CD4-positive, alpha-beta T cell (primary cell): ENCODE measurements around the gene GABRR3. TPM values are rescaled to one million over a fixed set of nuclear protein-coding genes. Genes with fewer than 3 reads are reported as not detected.
A peak's percentile ranks its signal among the peaks of the same experiment; 100 is the strongest.

ENCODE experiments used
- ATAC-seq: fragments of 200-7000 bp; cut with Tn5 transposase; one replicate; pipeline ENCODE4 v1.10.0; 2022; ENCODE audit warnings: mild to moderate bottlenecking; ENCODE audit not compliant: poor library complexity
- CTCF ChIA-PET: fragments of 350-600 bp; sonication (Branson Sonifier 250); formaldehyde crosslinking; loops from one replicate; lab custom pipeline; 2021; ENCODE audit warnings: antibody characterized with exemption, inconsistent platforms; lab: Charles Lee
- POLR2A ChIA-PET: fragments of 350-600 bp; sonication (Branson Sonifier 250); formaldehyde crosslinking; loops from one replicate; lab custom pipeline; 2021; ENCODE audit warnings: antibody characterized with exemption, inconsistent platforms; lab: Charles Lee
- DNase-seq, 14 experiments: peaks; one replicate each; pipeline ENCODE4 v3.0.0-alpha.2; 2013 to 2020; ENCODE audit warnings: mixed read lengths in 2 of 14
- H3K27ac ChIP-seq, 2 donors: one replicate each; pipeline versions ENCODE4 v1.5.1 to v1.7.0; 2013; ENCODE audit warnings: low read length in 2 of 2, low read depth in 1 of 2, mild to moderate bottlenecking in 1 of 2
- H3K27me3 ChIP-seq, 2 experiments: 1 replicate in 1 of 2; 2 replicates in 1 of 2; pipeline versions ENCODE4 v1.6.1 to v1.7.0; 2013; ENCODE audit warnings: low read length in 2 of 2, control low read depth in 1 of 2, mild to moderate bottlenecking in 1 of 2, moderate library complexity in 1 of 2; ENCODE audit not compliant: insufficient read depth in 2 of 2, control insufficient read depth in 1 of 2
- H3K36me3 ChIP-seq: one replicate; pipeline ENCODE4 v1.6.1; 2013; ENCODE audit warnings: low read length, control low read depth; ENCODE audit not compliant: insufficient read depth
- H3K4me1 ChIP-seq: one replicate; pipeline ENCODE4 v1.6.1; 2013; ENCODE audit warnings: low read length, control low read depth; ENCODE audit not compliant: insufficient read depth
- H3K4me3 ChIP-seq: one replicate; pipeline ENCODE4 v1.5.1; 2013; ENCODE audit warnings: mild to moderate bottlenecking, low read length, moderate library complexity
- H3K9me3 ChIP-seq, 2 experiments: 1 replicate in 1 of 2; 2 replicates in 1 of 2; pipeline versions ENCODE4 v1.6.1 to v1.7.0; 2013; ENCODE audit warnings: low read length in 2 of 2, mild to moderate bottlenecking in 2 of 2, control low read depth in 1 of 2, moderate library complexity in 1 of 2; ENCODE audit not compliant: control insufficient read depth in 1 of 2, insufficient read depth in 1 of 2
- H3K27ac Mint-ChIP-seq: one replicate; pipeline ENCODE4 v1.8.0; 2020; ENCODE audit warnings: mixed read lengths
- H3K27me3 Mint-ChIP-seq: one replicate; pipeline ENCODE4 v1.8.0; 2021; ENCODE audit warnings: mixed read lengths
- H3K36me3 Mint-ChIP-seq: one replicate; pipeline ENCODE4 v1.8.0; 2021; ENCODE audit warnings: low read depth, mixed read lengths
- H3K4me1 Mint-ChIP-seq: one replicate; pipeline ENCODE4 v1.8.0; 2021; ENCODE audit warnings: low read depth, mixed read lengths
- H3K4me3 Mint-ChIP-seq: one replicate; pipeline ENCODE4 v1.8.0; 2020; ENCODE audit warnings: mild to moderate bottlenecking, mixed read lengths
- H3K9me3 Mint-ChIP-seq: one replicate; pipeline ENCODE4 v1.8.0; 2020; ENCODE audit warnings: mixed read lengths
- CTCF ChIP-seq: fragments of 200-600 bp; IDR thresholded peaks from one replicate; pipeline ENCODE4 v1.8.0; 2022; ENCODE audit warnings: antibody characterized with exemption, mild to moderate bottlenecking
- intact Hi-C, 2 experiments: fragments of 100-400 bp; cut with DNase I in 1 of 2; cut with micrococcal nuclease in 1 of 2; formaldehyde crosslinking; loops; one replicate each; pipeline versions ENCODE4 v1.15.1 to v1.9.0; 2023 to 2025; cut with DNase I, micrococcal nuclease
- total RNA-seq, 174 experiments: library from RNA in 2 of 174; stranded (reverse) in 2 of 174; gene quantifications; one replicate each; pipeline ENCODE4 v1.2.3 and lab custom pipeline; 2021 to 2026

The GABRR3 gene
- total RNA-seq, 2 experiments from 2014 or later = not detected

- no peaks in the 10 kb centered on the region for H3K27me3 ChIP-seq
- H3K27me3 Mint-ChIP-seq = peaks cover 7% of the 10 kb centered on the region
- H3K4me3 Mint-ChIP-seq = no peak overlapping the region
- no peak for DNase-seq
- H3K4me1 ChIP-seq = peaks cover 17% of the 10 kb centered on the region
- H3K9me3 ChIP-seq = no peaks in the 10 kb centered on the region
- intact Hi-C loops = loop anchor here in 1 of 2 experiments (5.0 to 10.0 kb wide), 2 partner anchors 482 to 869 kb away; partner anchors contain the start of gene DCBLD2
- POLR2A ChIA-PET = no interaction called here
- ATAC-seq = no peak
- CTCF ChIA-PET = no interaction called here
- H3K27ac Mint-ChIP-seq = no peak overlapping the region
- H3K36me3 ChIP-seq = no peaks in the 10 kb centered on the region
- H3K27ac ChIP-seq = no peak overlapping the region
- no peaks in the 10 kb centered on the region for H3K36me3 Mint-ChIP-seq
- TF ChIP-seq CTCF = no peak
- H3K9me3 Mint-ChIP-seq = no peaks in the 10 kb centered on the region
- H3K4me3 ChIP-seq = no peak overlapping the region
- peaks cover 16% of the 10 kb centered on the region for H3K4me1 Mint-ChIP-seq
These were observed 2.2 kb downstream of the GABRR3 start for GRCh38 chr3:98032904-98033303.

GRCh38 chr3:98032265-98032664 lies 2.9 kb downstream of the GABRR3 start:
- Histone ChIP-seq H3K4me1 (peaks cover 17% of the 10 kb centered on the region), H3K27me3 (no peaks in the 10 kb centered on the region), H3K9me3 (no peaks in the 10 kb centered on the region), H3K36me3 (no peaks in the 10 kb centered on the region), H3K27ac (no peak overlapping the region), H3K4me3 (no peak overlapping the region)
- Mint-ChIP-seq H3K4me3 (no peak overlapping the region), H3K27me3 (peaks cover 7% of the 10 kb centered on the region), H3K9me3 (no peaks in the 10 kb centered on the region), H3K4me1 (peaks cover 16% of the 10 kb centered on the region), H3K27ac (no peak overlapping the region), H3K36me3 (no peaks in the 10 kb centered on the region)
- intact Hi-C loops = loop anchor here in 1 of 2 experiments (5.0 to 10.0 kb wide), 2 partner anchors 483 to 870 kb away; partner anchors contain the start of gene DCBLD2
- ChIA-PET CTCF (no interaction called here), POLR2A (no interaction called here)
- no peak for TF ChIP-seq CTCF
- no peak for ATAC-seq
- no peak for DNase-seq

GRCh38 chr3:98029083-98029482 lies 6.0 kb downstream of the GABRR3 start:
- intact Hi-C loops = loop anchor here in 1 of 2 experiments (10.0 kb wide), 1 partner anchor 144 kb away; no protein-coding TSS in a partner anchor
- ATAC-seq = peak; percentile 76
- H3K27me3 Mint-ChIP-seq = peaks cover 5% of the 10 kb centered on the region
- Histone ChIP-seq H3K27me3 (no peaks in the 10 kb centered on the region), H3K9me3 (no peaks in the 10 kb centered on the region), H3K4me3 (peak overlapping the region; percentile 10), H3K27ac (peak overlapping the region; percentile 32 to 61), H3K4me1 (peaks cover 17% of the 10 kb centered on the region), H3K36me3 (no peaks in the 10 kb centered on the region)
- H3K4me1 Mint-ChIP-seq = peaks cover 23% of the 10 kb centered on the region
- peak in 1 of 14 experiments; percentile 30 for DNase-seq
- TF ChIP-seq CTCF = no peak
- H3K9me3 Mint-ChIP-seq = no peaks in the 10 kb centered on the region
- H3K4me3 Mint-ChIP-seq = peak overlapping the region; percentile 71
- ChIA-PET CTCF (no interaction called here), POLR2A (no interaction called here)
- peak overlapping the region; percentile 88 for H3K27ac Mint-ChIP-seq
- no peaks in the 10 kb centered on the region for H3K36me3 Mint-ChIP-seq
